OCI-LY3 (cell line): ENCODE measurements around the gene TMTC4.

Experiments
- H2AFZ ChIP-seq: fragments of 200-600, 300-600 bp; shearing (Covaris generic); 2 replicates; pipeline ENCODE4 v1.6.0; 2014; ENCODE audit warnings: antibody characterized with exemption, low read depth, low read length
- H3K27ac ChIP-seq: fragments of 200-600, 300-600 bp; sonication (generic); 2 replicates; pipeline ENCODE4 v1.5.1; 2014; ENCODE audit warnings: mild to moderate bottlenecking, low read length, moderate library complexity, mixed read lengths
- H3K27me3 ChIP-seq: fragments of 200-600, 300-600 bp; sonication (generic); 2 replicates; pipeline ENCODE4 v1.6.1; 2014; ENCODE audit warnings: low read depth, low read length, mixed read lengths
- H3K36me3 ChIP-seq: fragments of 200-600, 300-600 bp; sonication (generic); replicated peaks from 2 replicates; pipeline ENCODE3; 2014; ENCODE audit warnings: low read depth, low read length, mixed read lengths
- H3K4me1 ChIP-seq: fragments of 300-600, 200-600 bp; sonication (generic); 2 replicates; pipeline ENCODE4 v1.6.1; 2014; ENCODE audit warnings: low read length, mixed read lengths
- H3K4me2 ChIP-seq: fragments of 200-600, 300-600 bp; sonication (generic); 2 replicates; pipeline ENCODE4 v1.6.1; 2014; ENCODE audit warnings: low read length, mixed read lengths
- H3K4me3 ChIP-seq: fragments of 300-600, 200-600 bp; sonication (generic); 2 replicates; pipeline ENCODE4 v1.5.1; 2014; ENCODE audit warnings: antibody characterized with exemption, mild to moderate bottlenecking, low read length, moderate library complexity
- H3K79me2 ChIP-seq: fragments of 300-600, 200-600 bp; shearing (Covaris generic); 2 replicates; pipeline ENCODE4 v1.6.1; 2014; ENCODE audit warnings: mild to moderate bottlenecking, low read length, mixed read lengths
- H3K9ac ChIP-seq: fragments of 300-600, 200-600 bp; shearing (Covaris generic); 2 replicates; pipeline ENCODE4 v1.6.0; 2014; ENCODE audit warnings: mild to moderate bottlenecking, low read length, moderate library complexity
- H3K9me3 ChIP-seq: fragments of 200-600, 300-600 bp; shearing (Covaris generic); 2 replicates; pipeline ENCODE4 v1.6.1; 2014; ENCODE audit warnings: low read length, mixed read lengths; ENCODE audit not compliant: insufficient read depth
- H4K20me1 ChIP-seq: fragments of 200-600, 300-600 bp; sonication (generic); 2 replicates; pipeline ENCODE4 v1.6.1; 2016; ENCODE audit warnings: low read length, mixed read lengths; ENCODE audit not compliant: insufficient read depth
- EZH2phosphoT487 ChIP-seq: fragments of 200-600 bp; shearing (Covaris generic); IDR thresholded peaks from 2 replicates; pipeline ENCODE4 v1.6.1; 2018; ENCODE audit warnings: antibody characterized with exemption, mixed run types, low read depth
- TF ChIP-seq, protein P1 (sequence below): fragments of 200-600, 300-600 bp; sonication (generic); IDR thresholded peaks from 2 replicates; pipeline ENCODE4 v1.5.1; 2014; ENCODE audit warnings: antibody characterized with exemption, low read length, low read depth

The TMTC4 gene

DNA sequence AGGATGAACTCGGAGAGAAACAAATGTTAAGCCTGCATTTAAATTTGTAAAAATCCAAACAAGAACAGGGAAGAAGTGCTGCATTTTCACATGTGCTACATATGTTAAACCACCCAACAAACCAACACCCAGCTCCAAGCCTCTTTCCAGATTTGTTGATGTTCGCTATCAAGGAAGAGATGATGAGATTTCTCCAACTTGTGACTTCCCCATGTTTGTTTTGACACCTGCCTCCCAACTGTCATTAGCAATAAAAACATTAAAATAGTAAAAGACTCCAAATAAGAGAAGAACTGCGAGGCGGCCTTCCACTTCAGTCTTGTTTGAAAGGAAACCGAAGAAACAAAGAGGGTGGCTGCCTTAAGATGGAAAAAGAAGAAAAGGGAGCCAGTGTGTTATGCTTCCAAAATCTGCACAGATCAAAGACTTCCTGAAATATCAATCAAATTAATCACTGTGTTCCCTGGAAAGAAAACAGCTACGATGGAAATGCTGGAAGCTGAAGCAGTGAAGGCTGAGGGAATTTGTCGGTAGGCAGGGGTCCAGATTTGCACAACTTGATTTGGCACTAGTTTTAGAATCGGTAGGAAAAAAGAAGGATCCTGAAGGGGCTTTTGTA is 72.0 kb downstream of the TMTC4 start:
- Histone ChIP-seq H3K9me3 (no peaks in the 10 kb centered on the region), H3K4me3 (no peak overlapping the region), H3K4me2 (no peak overlapping the region), H3K4me1 (no peaks in the 10 kb centered on the region), H2AFZ (no peak overlapping the region), H4K20me1 (no peaks in the 10 kb centered on the region), H3K36me3 (peaks cover 15% of the 10 kb centered on the region), H3K79me2 (no peaks in the 10 kb centered on the region), H3K9ac (no peak overlapping the region), H3K27ac (no peak overlapping the region), H3K27me3 (no peaks in the 10 kb centered on the region)
- TF ChIP-seq, protein P1, sequence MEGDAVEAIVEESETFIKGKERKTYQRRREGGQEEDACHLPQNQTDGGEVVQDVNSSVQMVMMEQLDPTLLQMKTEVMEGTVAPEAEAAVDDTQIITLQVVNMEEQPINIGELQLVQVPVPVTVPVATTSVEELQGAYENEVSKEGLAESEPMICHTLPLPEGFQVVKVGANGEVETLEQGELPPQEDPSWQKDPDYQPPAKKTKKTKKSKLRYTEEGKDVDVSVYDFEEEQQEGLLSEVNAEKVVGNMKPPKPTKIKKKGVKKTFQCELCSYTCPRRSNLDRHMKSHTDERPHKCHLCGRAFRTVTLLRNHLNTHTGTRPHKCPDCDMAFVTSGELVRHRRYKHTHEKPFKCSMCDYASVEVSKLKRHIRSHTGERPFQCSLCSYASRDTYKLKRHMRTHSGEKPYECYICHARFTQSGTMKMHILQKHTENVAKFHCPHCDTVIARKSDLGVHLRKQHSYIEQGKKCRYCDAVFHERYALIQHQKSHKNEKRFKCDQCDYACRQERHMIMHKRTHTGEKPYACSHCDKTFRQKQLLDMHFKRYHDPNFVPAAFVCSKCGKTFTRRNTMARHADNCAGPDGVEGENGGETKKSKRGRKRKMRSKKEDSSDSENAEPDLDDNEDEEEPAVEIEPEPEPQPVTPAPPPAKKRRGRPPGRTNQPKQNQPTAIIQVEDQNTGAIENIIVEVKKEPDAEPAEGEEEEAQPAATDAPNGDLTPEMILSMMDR = no peak
- TF ChIP-seq EZH2phosphoT487 = no peak

DNA sequence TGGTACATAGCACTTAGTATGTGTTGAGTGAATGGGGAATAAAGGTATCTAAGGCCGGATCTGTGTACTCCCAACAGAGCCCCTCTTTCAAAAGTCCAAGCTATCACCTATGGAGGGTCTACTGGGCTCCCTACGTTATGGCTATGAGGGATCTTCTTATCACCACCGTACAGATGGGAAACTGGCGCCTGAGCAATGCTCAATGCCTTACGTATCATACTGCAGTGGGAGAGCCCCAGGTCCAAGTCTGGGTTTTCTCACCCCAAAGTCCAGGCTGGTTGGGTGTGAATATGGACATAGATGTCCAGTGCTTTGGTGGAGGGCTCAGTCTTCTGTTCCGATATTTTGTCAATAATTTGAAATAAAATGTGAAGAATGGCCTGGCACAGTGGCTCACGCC is 72.9 kb downstream of the TMTC4 start:
- Histone ChIP-seq H3K4me3 (no peak overlapping the region), H3K9me3 (no peaks in the 10 kb centered on the region), H4K20me1 (no peaks in the 10 kb centered on the region), H3K79me2 (no peaks in the 10 kb centered on the region), H3K4me2 (no peak overlapping the region), H3K36me3 (peaks cover 12% of the 10 kb centered on the region), H2AFZ (no peak overlapping the region), H3K27ac (no peak overlapping the region), H3K4me1 (no peaks in the 10 kb centered on the region), H3K27me3 (no peaks in the 10 kb centered on the region), H3K9ac (no peak overlapping the region)
- TF ChIP-seq, protein P1 = no peak
- TF ChIP-seq EZH2phosphoT487 = no peak

DNA sequence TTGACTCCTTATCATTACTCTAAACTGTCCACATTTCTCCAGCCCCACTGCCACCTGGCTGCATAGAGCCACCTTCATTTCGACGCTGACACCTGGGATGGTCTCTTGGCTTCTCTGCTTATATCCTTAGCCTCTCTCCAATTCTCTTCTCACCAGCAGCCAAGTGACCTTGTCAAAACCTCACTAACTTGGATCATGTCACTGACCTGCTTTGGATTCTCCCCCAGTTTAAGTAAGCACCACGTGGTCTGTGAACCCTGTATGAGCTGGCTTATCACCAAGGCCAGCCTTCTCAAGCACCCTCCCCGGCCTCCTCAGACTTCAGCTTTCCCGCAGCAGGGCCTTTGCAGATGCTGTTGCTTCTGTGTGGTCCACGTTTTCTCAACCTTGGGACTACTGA is 73.7 kb downstream of the TMTC4 start:
- no peak overlapping the region for H2AFZ ChIP-seq
- H3K4me1 ChIP-seq = no peaks in the 10 kb centered on the region
- no peak overlapping the region for H3K4me2 ChIP-seq
- no peak overlapping the region for H3K27ac ChIP-seq
- H3K79me2 ChIP-seq = no peaks in the 10 kb centered on the region
- no peak overlapping the region for H3K4me3 ChIP-seq
- no peaks in the 10 kb centered on the region for H3K27me3 ChIP-seq
- no peaks in the 10 kb centered on the region for H4K20me1 ChIP-seq
- no peak overlapping the region for H3K9ac ChIP-seq
- no peak for TF ChIP-seq EZH2phosphoT487
- TF ChIP-seq, protein P1 = no peak
- H3K36me3 ChIP-seq = peaks cover 12% of the 10 kb centered on the region
- H3K9me3 ChIP-seq = no peaks in the 10 kb centered on the region

DNA sequence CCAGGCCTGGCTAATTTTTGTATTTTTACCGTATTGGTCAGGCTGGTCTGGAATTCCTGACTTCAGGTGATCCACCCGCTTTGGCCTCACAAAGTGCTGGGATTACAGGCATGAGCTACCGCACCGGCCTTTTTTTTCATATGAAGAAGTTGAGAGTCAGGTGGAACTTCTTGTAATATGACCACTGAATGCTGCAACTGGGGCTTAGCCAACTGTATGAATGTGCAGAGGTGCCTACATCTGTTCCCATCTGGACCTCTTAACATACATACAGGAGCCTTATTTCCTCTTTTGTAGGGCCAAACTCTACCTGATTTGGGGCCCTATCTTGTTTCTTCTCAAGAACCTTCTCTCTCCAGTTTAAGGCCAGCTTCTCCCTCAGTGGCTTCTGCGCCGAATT is 74.1 kb downstream of the TMTC4 start:
- no peak for TF ChIP-seq EZH2phosphoT487
- TF ChIP-seq, protein P1 = no peak
- Histone ChIP-seq H3K79me2 (no peaks in the 10 kb centered on the region), H3K4me1 (no peaks in the 10 kb centered on the region), H3K27ac (no peak overlapping the region), H3K27me3 (no peaks in the 10 kb centered on the region), H3K9me3 (no peaks in the 10 kb centered on the region), H3K36me3 (peaks cover 12% of the 10 kb centered on the region), H4K20me1 (no peaks in the 10 kb centered on the region), H2AFZ (no peak overlapping the region), H3K9ac (no peak overlapping the region), H3K4me3 (no peak overlapping the region), H3K4me2 (no peak overlapping the region)
